Measurements from ENCODE around the gene AMER2.

Gene AMER2

GRCh38 chr13:25196971-25197370 lies 24.9 kb upstream of the AMER2 start:
- H3K4me3 ChIP-seq (ENCODE audit: low read depth, low read length): no peak overlapping the region
- TF ChIP-seq CTCF (conservative IDR thresholded peaks at IDR 0.05; ENCODE audit: low read depth, low read length): no peak
- DNase-seq (ENCODE audit: low read depth): no peak

- no peak for TF ChIP-seq CTCF (conservative IDR thresholded peaks at IDR 0.05; ENCODE audit: low read depth, low read length)
- no peak overlapping the region for H3K4me3 ChIP-seq (ENCODE audit: low read depth, low read length)
- DNase-seq (ENCODE audit: low read depth): no peak
These were observed 20.8 kb upstream of the AMER2 start for GRCh38 chr13:25192936-25193335.

- TF ChIP-seq CTCF (conservative IDR thresholded peaks at IDR 0.05; ENCODE audit: low read depth, low read length): no peak
- no peak for DNase-seq (ENCODE audit: low read depth)
- H3K4me3 ChIP-seq (ENCODE audit: low read depth, low read length): no peak overlapping the region
These were observed 20.4 kb upstream of the AMER2 start for GRCh38 chr13:25192489-25192888.

- no peak for DNase-seq (ENCODE audit: low read depth)
- TF ChIP-seq CTCF (conservative IDR thresholded peaks at IDR 0.05; ENCODE audit: low read depth, low read length): no peak
- H3K4me3 ChIP-seq (ENCODE audit: low read depth, low read length): no peak overlapping the region
These were observed 20.0 kb upstream of the AMER2 start for GRCh38 chr13:25192052-25192451.

- DNase-seq (ENCODE audit: low read depth): no peak
- TF ChIP-seq CTCF (conservative IDR thresholded peaks at IDR 0.05; ENCODE audit: low read depth, low read length): no peak
- no peak overlapping the region for H3K4me3 ChIP-seq (ENCODE audit: low read depth, low read length)
These were observed 18.7 kb upstream of the AMER2 start for GRCh38 chr13:25190771-25191170.

- no peak for DNase-seq (ENCODE audit: low read depth)
- no peak overlapping the region for H3K4me3 ChIP-seq (ENCODE audit: low read depth, low read length)
- no peak for TF ChIP-seq CTCF (conservative IDR thresholded peaks at IDR 0.05; ENCODE audit: low read depth, low read length)
These were observed 18.2 kb upstream of the AMER2 start for GRCh38 chr13:25190256-25190655.

GRCh38 chr13:25187596-25187995 lies 15.5 kb upstream of the AMER2 start:
- DNase-seq (ENCODE audit: low read depth): no peak
- TF ChIP-seq CTCF (conservative IDR thresholded peaks at IDR 0.05; ENCODE audit: low read depth, low read length): no peak
- H3K4me3 ChIP-seq (ENCODE audit: low read depth, low read length): no peak overlapping the region
